ENCODE results near the gene CIT. TPM values are rescaled to one million over a fixed set of nuclear protein-coding genes. Genes with fewer than 3 reads are reported as not detected.
A peak's percentile ranks its signal among the peaks of the same experiment; 100 is the strongest.
"Not testable (repeated sequence)": the region's sequence is repeated elsewhere in the genome, so short reads cannot be mapped to it uniquely, and the experiment has no call there.

The CIT gene
- total RNA-seq, 4 donors from 2014 or later, result 5.1 to 14.0 (median 8.5) TPM

DNA sequence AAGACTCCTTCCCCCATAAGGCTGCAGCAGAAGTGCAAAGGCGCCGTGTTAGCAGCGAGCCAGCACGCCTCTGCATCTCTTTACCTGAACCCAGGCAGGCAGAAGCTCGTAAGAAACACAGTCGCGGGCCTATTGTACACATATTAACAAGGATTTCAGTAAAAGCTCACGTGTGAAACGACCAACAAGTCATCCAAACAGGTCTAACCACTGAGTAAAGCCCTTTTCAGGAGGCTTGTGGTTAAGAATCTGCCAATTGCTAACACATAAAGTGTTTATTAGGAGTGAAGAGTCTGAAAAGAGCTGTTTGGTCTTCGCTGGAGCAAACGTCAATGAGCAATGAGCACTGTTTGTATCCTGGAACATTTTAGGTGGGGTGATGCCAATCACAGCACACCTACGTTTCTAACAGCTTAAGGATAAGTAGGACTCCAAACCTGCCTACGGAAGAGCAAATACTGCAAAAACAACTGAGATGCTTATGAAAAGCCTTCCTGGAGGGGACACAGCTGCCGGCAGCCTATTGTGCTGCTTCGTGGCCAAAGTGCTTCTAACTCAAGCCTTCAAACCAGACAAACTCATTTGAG is 166.1 kb downstream of the CIT start:
- H3K4me3 ChIP-seq (ENCODE audit: low read depth, poor library complexity, severe bottlenecking), result no peak overlapping the region
- 67 to 81% methylated on average over 15 of the region's 15 CpGs for WGBS, 2 donors
- intact Hi-C loops (cut with DNase I; ENCODE audit: low total_unique reads), result no loop called here
- TF ChIP-seq CTCF (IDR thresholded peaks at IDR 0.05) (no peak), POLR2A (IDR thresholded peaks at IDR 0.05) (no peak)
- peak in 1 of 2 donors; percentile 34 for DNase-seq (ENCODE audit: low spot score in 2 of 2)

DNA sequence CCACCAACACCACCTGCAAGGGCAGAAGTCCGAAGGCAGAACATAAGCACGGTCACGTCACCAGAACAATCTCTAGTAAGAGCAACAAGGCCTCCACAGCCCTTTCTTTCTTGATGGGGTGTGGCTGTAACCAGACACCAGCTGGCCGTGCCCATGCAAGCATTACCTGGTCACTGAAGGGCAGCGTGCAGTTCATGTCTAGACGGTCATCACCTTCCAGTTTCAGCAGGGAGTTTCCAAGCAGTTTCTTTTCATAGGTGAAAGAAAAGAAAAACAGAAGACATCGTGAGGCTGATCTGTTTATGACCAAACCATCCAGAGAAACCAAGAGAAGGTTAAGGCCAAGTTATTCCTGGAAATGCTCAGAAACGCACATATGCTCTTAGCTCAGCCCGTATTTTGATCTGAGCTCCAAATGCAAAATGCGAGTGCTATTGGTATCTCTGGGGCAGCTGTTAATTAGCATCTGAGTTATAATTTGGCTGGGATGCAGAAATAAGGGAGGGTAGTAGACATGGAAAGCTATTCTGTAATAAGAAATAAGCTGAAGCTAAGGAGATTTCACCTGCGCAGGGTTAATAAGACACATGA is 166.7 kb downstream of the CIT start:
- WGBS, 2 donors, result 84 to 89% methylated on average over 11 of the region's 11 CpGs
- TF ChIP-seq CTCF (IDR thresholded peaks at IDR 0.05) (no peak), POLR2A (IDR thresholded peaks at IDR 0.05) (no peak)
- no peak for DNase-seq (ENCODE audit: low spot score in 2 of 2)
- intact Hi-C loops (cut with DNase I; ENCODE audit: low total_unique reads), result no loop called here
- no peak overlapping the region for H3K4me3 ChIP-seq (ENCODE audit: low read depth, poor library complexity, severe bottlenecking)

GRCh38 chr12:119706427-119706826 is 170.7 kb downstream of the CIT start:
- intact Hi-C loops (cut with DNase I; ENCODE audit: low total_unique reads); DNase-seq (ENCODE audit: low spot score in 2 of 2); H3K4me3 ChIP-seq (ENCODE audit: low read depth, poor library complexity, severe bottlenecking): not testable (repeated sequence)
- 42 to 72% methylated on average over 1 of the region's 1 CpG for WGBS, 2 donors

DNA sequence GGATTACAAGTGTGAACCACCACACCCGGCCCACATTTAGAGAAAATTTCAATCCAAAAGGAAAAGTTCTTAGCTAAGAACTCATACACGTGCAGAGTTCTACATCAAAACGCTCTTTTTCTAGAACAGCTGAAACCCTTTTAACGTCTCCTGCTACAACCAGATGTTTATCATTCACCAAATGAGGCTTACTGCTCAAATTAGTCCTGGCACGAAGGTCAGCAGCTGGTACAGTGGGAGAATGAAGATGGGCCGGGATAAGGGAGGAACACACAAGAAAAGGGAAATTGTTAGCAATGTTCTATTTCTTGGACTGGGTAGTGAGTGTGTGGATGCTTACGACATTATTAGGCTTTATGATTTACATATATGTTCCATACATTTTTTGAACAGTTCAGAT is 171.9 kb downstream of the CIT start:
- no peak for TF ChIP-seq POLR2A (IDR thresholded peaks at IDR 0.05)
- TF ChIP-seq CTCF (IDR thresholded peaks at IDR 0.05), result no peak
- no peak for DNase-seq (ENCODE audit: low spot score in 2 of 2)
- intact Hi-C loops (cut with DNase I; ENCODE audit: low total_unique reads), result no loop called here
- no peak overlapping the region for H3K4me3 ChIP-seq (ENCODE audit: low read depth, poor library complexity, severe bottlenecking)
- 75 to 83% methylated on average over 7 of the region's 7 CpGs for WGBS, 2 donors

DNA sequence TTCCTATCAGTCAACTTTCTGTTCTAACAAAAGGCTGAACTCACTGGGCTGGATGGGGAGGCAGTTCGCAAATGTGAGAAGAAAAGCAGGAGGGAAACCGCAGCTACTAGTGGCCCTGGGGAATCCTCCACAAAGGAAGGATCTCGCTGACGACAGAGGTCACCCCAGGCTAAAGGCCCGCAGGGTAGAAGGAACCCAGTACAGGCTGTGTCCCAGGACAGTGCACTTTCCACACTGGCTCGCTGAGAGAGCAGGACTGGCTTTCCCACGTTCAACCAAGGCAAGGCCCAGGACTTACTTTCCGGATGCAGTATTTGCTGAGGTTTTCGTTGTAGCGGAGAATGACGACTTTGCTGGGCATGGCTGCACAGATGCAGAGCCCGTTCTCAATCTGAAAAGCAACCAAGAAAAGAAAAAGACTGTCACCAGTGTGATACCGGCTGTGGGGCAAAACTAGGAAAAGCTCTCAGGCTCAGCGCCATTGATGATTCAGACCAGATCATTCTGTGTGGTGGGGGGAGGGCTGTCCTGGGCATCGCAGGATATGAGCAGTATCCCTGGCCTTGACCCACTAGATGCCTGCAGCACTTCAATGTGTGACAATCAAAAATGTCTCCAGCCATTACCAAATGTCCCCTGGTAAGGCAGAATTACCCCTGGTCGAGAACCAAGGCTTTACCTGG is 172.9 kb downstream of the CIT start:
- H3K4me3 ChIP-seq (ENCODE audit: low read depth, poor library complexity, severe bottlenecking), result no peak overlapping the region
- TF ChIP-seq CTCF (IDR thresholded peaks at IDR 0.05) (no peak), POLR2A (IDR thresholded peaks at IDR 0.05) (no peak)
- WGBS, 2 donors, result 79 to 88% methylated on average over 16 of the region's 16 CpGs
- intact Hi-C loops (cut with DNase I; ENCODE audit: low total_unique reads), result no loop called here
- no peak for DNase-seq (ENCODE audit: low spot score in 2 of 2)

DNA sequence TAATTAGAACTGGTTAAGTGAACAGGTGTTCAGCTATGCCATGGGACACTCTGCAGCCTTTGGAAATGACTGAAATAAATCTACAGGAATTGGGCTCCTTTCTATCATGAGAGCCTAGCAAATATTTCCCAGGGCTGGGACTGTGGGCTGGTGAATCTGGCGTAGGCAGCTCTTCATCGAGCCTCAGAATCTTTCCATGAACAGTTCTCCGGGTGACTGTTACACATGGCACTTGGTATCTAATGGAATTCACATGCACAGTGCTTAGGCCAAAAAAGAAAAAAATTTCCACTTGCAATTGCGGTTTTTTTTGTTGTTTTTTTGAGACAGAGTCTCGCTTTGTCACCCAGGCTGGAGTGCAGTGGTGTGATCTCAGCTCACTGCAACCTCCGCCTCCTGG is 177.0 kb downstream of the CIT start:
- TF ChIP-seq POLR2A (IDR thresholded peaks at IDR 0.05) (no peak), CTCF (IDR thresholded peaks at IDR 0.05) (no peak)
- intact Hi-C loops (cut with DNase I; ENCODE audit: low total_unique reads), result no loop called here
- H3K4me3 ChIP-seq (ENCODE audit: low read depth, poor library complexity, severe bottlenecking), result no peak overlapping the region
- 78% methylated on average over 6 of the region's 6 CpGs for WGBS, 2 donors
- DNase-seq (ENCODE audit: low spot score in 2 of 2), result no peak

Measured in lower leg skin (tissue), 4 donors.